ENCODE data around the gene UBE2H. TPM values are rescaled to one million over a fixed set of nuclear protein-coding genes. Genes with fewer than 3 reads are reported as not detected.

UBE2H gene
- total RNA-seq, 1 experiment from 2014 or later: 58.0 TPM

GRCh38 chr7:129948877-129949291, 3.9 kb downstream of the UBE2H start:
- ATAC-seq: peak; percentile 87
- CTCF ChIA-PET: interaction anchor here (0.6 to 0.9 kb wide), 2 partner anchors 56 to 61 kb away, joined by 4 to 6 read pairs; no protein-coding TSS in a partner anchor
- POLR2A ChIA-PET: interaction anchor here (0.6 to 0.9 kb wide), 3 partner anchors 13 to 25 kb away, joined by 4 to 7 read pairs (median 5); no protein-coding TSS in a partner anchor
- Histone ChIP-seq H3K27me3 (ENCODE audit: control insufficient read depth, insufficient read depth, low read length) (no peaks in the 10 kb centered on the region), H3K9me3 (ENCODE audit: control insufficient read depth, insufficient read depth, low read depth, low read length) (no peaks in the 10 kb centered on the region), H3K4me3 (ENCODE audit: low read depth in 2 of 2, low read length in 2 of 2) (peak overlapping the region; percentile 81 to 85), H3K36me3 (ENCODE audit: control insufficient read depth, insufficient read depth, low read length) (peaks cover 8% of the 10 kb centered on the region; the same call in 1 of the 2 replicates), H3K4me1 (ENCODE audit: control insufficient read depth, insufficient read depth, low read length) (peaks cover 27% of the 10 kb centered on the region), H3K27ac (ENCODE audit: low read length) (peak overlapping the region; percentile 94)
- no TSS peak for BruUV-seq (replicated peaks)
- DNase-seq (ENCODE audit: low read depth, low spot score): peak; percentile 80
- in situ Hi-C loops (cut with HindIII; ENCODE audit: low pct_unique_long_range_greater_than_20kb, low sequenced_read_pairs): no loop called here
- intact Hi-C loops (cut with micrococcal nuclease; ENCODE audit: unreplicated experiment): no loop called here
- TF ChIP-seq SIN3A (IDR thresholded peaks at IDR 0.05; ENCODE audit: borderline replicate concordance, insufficient read depth, low read depth, low read length) (peak; percentile 92), CTCF (IDR thresholded peaks at IDR 0.05) (no peak), REST (IDR thresholded peaks at IDR 0.05; ENCODE audit: insufficient read depth in 1 of 2, low read depth in 2 of 2, low read length in 1 of 2) (no peak), POLR2AphosphoS5 (IDR thresholded peaks at IDR 0.05; ENCODE audit: low read depth, low read length) (no peak), TCF7L2 (IDR thresholded peaks at IDR 0.05; ENCODE audit: low read depth, low read length) (peak; percentile 98)

GRCh38 chr7:129948338-129948737, 4.4 kb downstream of the UBE2H start:
- in situ Hi-C loops (cut with HindIII; ENCODE audit: low pct_unique_long_range_greater_than_20kb, low sequenced_read_pairs) (no loop called here), intact Hi-C loops (cut with micrococcal nuclease; ENCODE audit: unreplicated experiment) (no loop called here)
- CTCF ChIA-PET: interaction anchor here (0.6 to 0.9 kb wide), 3 partner anchors 56 to 1262 kb away, joined by 3 to 6 read pairs (median 4); no protein-coding TSS in a partner anchor
- POLR2A ChIA-PET: interaction anchor here (0.6 to 0.9 kb wide), 3 partner anchors 13 to 18 kb away, joined by 5 to 7 read pairs (median 5); no protein-coding TSS in a partner anchor
- Histone ChIP-seq H3K4me1 (ENCODE audit: control insufficient read depth, insufficient read depth, low read length) (peaks cover 27% of the 10 kb centered on the region), H3K36me3 (ENCODE audit: control insufficient read depth, insufficient read depth, low read length) (peaks cover 8% of the 10 kb centered on the region; the same call in 1 of the 2 replicates), H3K27me3 (ENCODE audit: control insufficient read depth, insufficient read depth, low read length) (no peaks in the 10 kb centered on the region), H3K4me3 (ENCODE audit: low read depth in 2 of 2, low read length in 2 of 2) (0 out of 4 replicates have a peak overlapping the region, but pooled peaks of 1 of the 2 experiments have one; percentile 85), H3K9me3 (ENCODE audit: control insufficient read depth, insufficient read depth, low read depth, low read length) (no peaks in the 10 kb centered on the region), H3K27ac (ENCODE audit: low read length) (peak overlapping the region; percentile 94)
- no TSS peak for BruUV-seq (replicated peaks)
- no peak for ATAC-seq
- TF ChIP-seq POLR2AphosphoS5 (IDR thresholded peaks at IDR 0.05; ENCODE audit: low read depth, low read length) (no peak), CTCF (IDR thresholded peaks at IDR 0.05) (no peak), TCF7L2 (IDR thresholded peaks at IDR 0.05; ENCODE audit: low read depth, low read length) (no peak), SIN3A (IDR thresholded peaks at IDR 0.05; ENCODE audit: borderline replicate concordance, insufficient read depth, low read depth, low read length) (no peak), REST (IDR thresholded peaks at IDR 0.05; ENCODE audit: insufficient read depth in 1 of 2, low read depth in 2 of 2, low read length in 1 of 2) (no peak)
- no peak for DNase-seq (ENCODE audit: low read depth, low spot score)

Measured in Panc1 (cell line).